HG03066 (cell line): ENCODE measurements around the gene LRRC42.

Experiments used
- ATAC-seq: cut with Tn5 transposase; IDR thresholded peaks from one replicate; pipeline ENCODE4 v1.9.1; 2021; ENCODE audit warnings: low read depth; ENCODE audit not compliant: unreplicated experiment

LRRC42 gene

GRCh38 chr1:53946252-53947171 lies at the start of gene LRRC42:
Gene LRRC42, plus strand, starts transcription at chr1:53946350. Its CDS starts 5,650 bp downstream, at chr1:53952000.
- peak; percentile 60 for ATAC-seq

- ATAC-seq = no peak
These were observed 49.4 kb upstream of the LRRC42 start for GRCh38 chr1:53896635-53897229.

- ATAC-seq = no peak
These were observed 46.9 kb upstream of the LRRC42 start for GRCh38 chr1:53899206-53899628.

- no peak for ATAC-seq
These were observed 46.4 kb upstream of the LRRC42 start for GRCh38 chr1:53899708-53900107.

GRCh38 chr1:53902235-53903138 lies 43.7 kb upstream of the LRRC42 start:
- no peak for ATAC-seq

GRCh38 chr1:53905509-53905908 lies 40.6 kb upstream of the LRRC42 start:
- ATAC-seq = no peak

GRCh38 chr1:53906121-53906520 lies 40.0 kb upstream of the LRRC42 start:
- ATAC-seq = no peak

- no peak for ATAC-seq
These were observed 36.2 kb upstream of the LRRC42 start for GRCh38 chr1:53909946-53910345.

GRCh38 chr1:53911442-53911841 lies 34.7 kb upstream of the LRRC42 start:
- no peak for ATAC-seq

- no peak for ATAC-seq
These were observed 32.7 kb upstream of the LRRC42 start for GRCh38 chr1:53913352-53914033.

GRCh38 chr1:53918343-53918742 lies 27.8 kb upstream of the LRRC42 start:
- ATAC-seq = no peak

- ATAC-seq = no peak
These were observed 26.5 kb upstream of the LRRC42 start for GRCh38 chr1:53919675-53920066.

GRCh38 chr1:53927376-53927881 lies 18.7 kb upstream of the LRRC42 start:
- no peak for ATAC-seq

- ATAC-seq = no peak
These were observed 16.7 kb upstream of the LRRC42 start for GRCh38 chr1:53929246-53929960.

GRCh38 chr1:53930932-53931331 lies 15.2 kb upstream of the LRRC42 start:
- no peak for ATAC-seq

GRCh38 chr1:53931523-53931922 lies 14.6 kb upstream of the LRRC42 start:
- no peak for ATAC-seq

- ATAC-seq = no peak
These were observed 11.9 kb upstream of the LRRC42 start for GRCh38 chr1:53934170-53934765.

- no peak for ATAC-seq
These were observed 9.7 kb upstream of the LRRC42 start for GRCh38 chr1:53936430-53936829.
